A549 treated with CORT108297 at 1 μM for 4 hours (cell line): Measurements from ENCODE around the gene TCTN3. TPM values are rescaled to one million over a fixed set of nuclear protein-coding genes. Genes with fewer than 3 reads are reported as not detected.

Experiments
- total RNA-seq: library from RNA; stranded (reverse); fragments of 200-300 nt; extraction: Qiagen RNA extraction; gene quantifications from 5 replicates; pipeline ENCODE4 v1.2.3, GENCODE V29; 2022

TCTN3 gene, protein sequence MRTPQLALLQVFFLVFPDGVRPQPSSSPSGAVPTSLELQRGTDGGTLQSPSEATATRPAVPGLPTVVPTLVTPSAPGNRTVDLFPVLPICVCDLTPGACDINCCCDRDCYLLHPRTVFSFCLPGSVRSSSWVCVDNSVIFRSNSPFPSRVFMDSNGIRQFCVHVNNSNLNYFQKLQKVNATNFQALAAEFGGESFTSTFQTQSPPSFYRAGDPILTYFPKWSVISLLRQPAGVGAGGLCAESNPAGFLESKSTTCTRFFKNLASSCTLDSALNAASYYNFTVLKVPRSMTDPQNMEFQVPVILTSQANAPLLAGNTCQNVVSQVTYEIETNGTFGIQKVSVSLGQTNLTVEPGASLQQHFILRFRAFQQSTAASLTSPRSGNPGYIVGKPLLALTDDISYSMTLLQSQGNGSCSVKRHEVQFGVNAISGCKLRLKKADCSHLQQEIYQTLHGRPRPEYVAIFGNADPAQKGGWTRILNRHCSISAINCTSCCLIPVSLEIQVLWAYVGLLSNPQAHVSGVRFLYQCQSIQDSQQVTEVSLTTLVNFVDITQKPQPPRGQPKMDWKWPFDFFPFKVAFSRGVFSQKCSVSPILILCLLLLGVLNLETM
- 43.1 to 48.0 TPM (median 45.4 TPM) in 5 replicates for total RNA-seq

DNA sequence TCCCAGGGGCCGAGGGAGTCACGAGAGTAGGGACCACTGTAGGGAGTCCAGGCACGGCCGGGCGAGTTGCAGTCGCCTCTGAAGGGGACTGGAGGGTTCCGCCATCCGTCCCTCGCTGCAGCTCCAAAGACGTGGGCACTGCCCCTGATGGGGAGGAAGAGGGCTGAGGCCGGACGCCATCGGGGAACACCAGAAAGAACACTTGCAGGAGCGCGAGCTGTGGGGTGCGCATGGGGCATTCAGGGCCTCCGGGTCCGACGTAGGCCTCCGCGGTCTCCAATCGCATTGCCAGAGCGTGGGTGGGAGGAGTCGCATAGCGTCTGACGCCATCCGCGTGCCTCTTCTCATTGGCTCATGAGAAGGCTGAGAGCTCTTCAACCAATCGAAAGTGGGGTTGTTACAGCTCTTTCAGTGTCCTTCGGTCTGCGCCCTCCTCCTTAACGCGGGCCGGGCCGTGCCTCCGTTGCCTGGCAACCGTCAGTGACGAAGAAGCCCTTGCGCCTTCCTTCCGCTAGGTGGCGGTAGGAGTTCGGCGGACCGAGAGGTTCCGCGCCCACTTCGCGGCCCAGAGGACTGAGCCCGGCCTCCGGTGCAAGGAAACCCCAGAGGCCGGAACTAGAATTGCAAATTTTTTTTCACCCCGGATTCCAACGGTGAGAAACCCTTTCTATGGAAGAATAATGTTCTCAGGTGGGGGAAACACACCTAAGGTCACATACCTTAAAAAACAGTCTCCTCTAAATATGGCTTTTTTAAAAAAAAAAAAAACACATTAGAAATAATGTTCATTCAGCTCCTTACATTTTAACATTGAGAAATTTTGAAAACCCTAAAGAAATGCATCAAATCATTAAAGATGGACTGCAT lies at the start of gene TCTN3:
Gene TCTN3 (minus strand): TSS at position 260 of the 867 bp plus-strand sequence. CDS start 28 bp downstream, at position 232.

DNA sequence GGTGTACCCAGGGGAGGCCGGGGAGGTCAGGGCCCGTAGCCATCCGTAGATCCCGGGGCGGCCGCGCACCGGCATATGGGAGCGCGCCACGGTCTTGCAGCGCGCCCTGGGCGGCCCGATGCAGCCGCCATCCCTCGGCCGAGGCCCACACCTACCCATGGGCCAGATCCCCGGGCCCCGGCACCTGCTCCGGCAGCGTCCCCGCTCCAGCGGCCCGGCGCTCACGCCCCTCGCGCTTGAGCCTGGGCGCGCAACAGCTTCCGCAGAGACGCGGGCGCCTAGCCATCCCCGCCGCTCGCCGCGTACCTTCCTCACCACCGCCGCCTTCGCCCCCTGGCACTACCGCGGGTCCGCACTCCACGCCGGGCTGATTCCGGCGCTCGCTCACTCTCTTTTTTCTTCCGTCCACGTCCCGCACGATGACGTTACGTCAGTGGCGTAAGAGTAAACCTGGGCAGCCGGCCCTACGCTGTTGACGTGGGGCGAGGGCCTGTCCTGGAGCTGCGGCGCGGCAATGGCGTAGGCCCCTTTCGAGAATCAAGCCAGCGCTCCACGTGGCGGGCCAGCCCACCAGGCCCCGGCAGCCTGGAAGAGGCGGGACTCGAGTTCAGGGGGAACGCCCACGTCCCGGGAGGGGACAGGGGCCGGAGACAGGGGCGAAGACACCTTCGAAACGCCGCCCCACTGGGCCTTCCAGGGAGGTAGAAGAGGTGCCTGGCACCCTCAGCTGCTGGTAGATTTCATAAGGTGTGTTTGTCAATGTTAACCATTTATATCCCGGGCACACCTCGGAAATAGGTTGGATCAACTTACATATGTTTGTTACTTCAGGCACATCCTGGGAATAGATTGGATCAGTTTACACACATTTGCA lies 37.2 kb downstream of the TCTN3 start, which contains the start of gene ALDH18A1:
Gene ALDH18A1 (minus strand): TSS at position 421 of the 874 bp plus-strand sequence. CDS start 3,334 bp downstream, outside the sequence.

Other genes starting within 250 kb of the TCTN3 start
- 0.36 to 0.69 TPM (median 0.47 TPM) in 5 replicates for gene SORBS1, start 132.6 kb downstream of the TCTN3 start, total RNA-seq
- 46.7 to 54.6 TPM (median 49.3 TPM) in 5 replicates for gene ALDH18A1, start 37.2 kb downstream of the TCTN3 start, total RNA-seq
- 0.02 to 0.05 TPM in 2 of 5 replicates, not detected in the others for gene ENTPD1, start 62.2 kb upstream of the TCTN3 start, total RNA-seq
- 0.07 to 0.16 TPM (median 0.13 TPM) in 4 of 5 replicates, not detected in the other for gene CC2D2B, start 214.0 kb upstream of the TCTN3 start, total RNA-seq